Transverse colon (tissue), 4 donors: ENCODE measurements around the gene HTT. TPM values are rescaled to one million over a fixed set of nuclear protein-coding genes. Genes with fewer than 3 reads are reported as not detected.

Experiments used
- DNase-seq: peaks from one replicate; pipeline ENCODE4 v3.0.0-alpha.2; 2019
- H3K27ac ChIP-seq, 4 donors: fragments of 200-600 bp; sonication (generic); 2 replicates each; pipeline ENCODE4 v1.5.1; 2016 to 2018; ENCODE audit warnings: inconsistent platforms in 4 of 4
- H3K27me3 ChIP-seq: fragments of 200-600 bp; sonication (generic); 2 replicates; pipeline ENCODE4 v1.5.1; 2017; ENCODE audit warnings: inconsistent platforms
- H3K36me3 ChIP-seq, 4 donors: fragments of 200-600 bp; sonication (generic); 2 replicates each; pipeline ENCODE4 v1.5.1; 2017 to 2019; ENCODE audit warnings: inconsistent platforms in 4 of 4
- H3K4me1 ChIP-seq, 4 donors: fragments of 200-600 bp; sonication (generic); 2 replicates each; pipeline ENCODE4 v1.5.1; 2017 to 2020; ENCODE audit warnings: inconsistent platforms in 4 of 4
- H3K4me3 ChIP-seq, 4 donors: fragments of 200-600 bp; sonication (generic); 1 replicate in 1 of 4; 2 replicates in 3 of 4; pipeline versions ENCODE4 v1.5.1 to v1.6.1; 2017 to 2019; ENCODE audit warnings: inconsistent platforms in 4 of 4
- H3K9me3 ChIP-seq, 2 donors: fragments of 200-600 bp; sonication (generic); 2 replicates each; pipeline ENCODE4 v1.5.1; 2017 to 2019; ENCODE audit warnings: inconsistent platforms in 2 of 2
- CTCF ChIP-seq, 5 experiments: fragments of 200-600 bp in 3 of 5; fragments of 450-650 bp in 2 of 5; sonication (generic) in 3 of 5; IDR thresholded peaks; 1 replicate in 2 of 5; 2 replicates in 3 of 5; pipeline ENCODE4 v1.5.1; 2016 to 2017; ENCODE audit warnings: antibody characterized with exemption in 5 of 5, inconsistent platforms in 3 of 5, mild to moderate bottlenecking in 2 of 5, moderate library complexity in 1 of 5
- EP300 ChIP-seq: sonication (generic); formaldehyde crosslinking; IDR thresholded peaks from one replicate; pipeline ENCODE4 v1.6.1; 2017; ENCODE audit warnings: antibody characterized with exemption, low read depth
- POLR2A ChIP-seq: fragments of 450-650 bp; IDR thresholded peaks from one replicate; pipeline ENCODE4 v1.6.1; 2016; ENCODE audit warnings: antibody characterized with exemption, mild to moderate bottlenecking, moderate library complexity
- POLR2AphosphoS5 ChIP-seq, 3 donors: sonication (generic); formaldehyde crosslinking; IDR thresholded peaks; one replicate each; pipeline ENCODE4 v1.6.1; 2016; ENCODE audit warnings: antibody characterized with exemption in 3 of 3
- WGBS, 2 donors: methylation state at CpG; one replicate each; pipeline ENCODE4 v1.1.5; 2018; ENCODE audit warnings: low coverage in 1 of 2; 5-methylcytosine and 5-hydroxymethylcytosine counted together
- in situ Hi-C, 4 donors: fragments of 200-750 bp; cut with MboI; loops; one replicate each; pipeline versions ENCODE4 v1.15.0 to v1.15.1; 2017; ENCODE audit warnings: low sequenced_read_pairs in 3 of 4, low pct_ligation_motif_present in 1 of 4, low pct_unique_long_range_greater_than_20kb in 1 of 4
- intact Hi-C: fragments of 100-400 bp; cut with DNase I; formaldehyde crosslinking; loops from one replicate; pipeline ENCODE4 v1.15.1; 2023; ENCODE audit warnings: low total_unique reads
- total RNA-seq, 4 donors: library from RNA; depleted of rRNA; stranded (reverse); fragments of >200 nt; gene quantifications; one replicate each; pipeline ENCODE4 v1.1.0, GENCODE V29; 2016

The HTT gene
- total RNA-seq, 4 donors from 2014 or later = 40.0 to 111 (median 79.4) TPM

GRCh38 chr4:3213661-3214250 is 139.3 kb downstream of the HTT start:
- in situ Hi-C loops (loop anchor here in 1 of 4 donors (25.0 kb wide), 1 partner anchor 224 kb away; the partner anchor contains the start of gene HGFAC), intact Hi-C loops (no loop called here)
- 97% methylated on average over 15 of the region's 15 CpGs; no CpG with 5 or more reads in 1 of the 2 donors for WGBS, 2 donors
- DNase-seq = no peak
- TF ChIP-seq CTCF (IDR thresholded peaks at IDR 0.05) (no peak), POLR2AphosphoS5 (IDR thresholded peaks at IDR 0.05) (no peak), POLR2A (no peak), EP300 (no peak)
- H3K4me3 ChIP-seq = no peak overlapping the region
- no peaks in the 10 kb centered on the region for H3K4me1 ChIP-seq
- no peaks in the 10 kb centered on the region for H3K9me3 ChIP-seq
- H3K36me3 ChIP-seq = peaks cover 0 to 75% (median 35%) of the 10 kb centered on the region in 4 donors
- H3K27me3 ChIP-seq = no peaks in the 10 kb centered on the region
- H3K27ac ChIP-seq = no peak overlapping the region

DNA sequence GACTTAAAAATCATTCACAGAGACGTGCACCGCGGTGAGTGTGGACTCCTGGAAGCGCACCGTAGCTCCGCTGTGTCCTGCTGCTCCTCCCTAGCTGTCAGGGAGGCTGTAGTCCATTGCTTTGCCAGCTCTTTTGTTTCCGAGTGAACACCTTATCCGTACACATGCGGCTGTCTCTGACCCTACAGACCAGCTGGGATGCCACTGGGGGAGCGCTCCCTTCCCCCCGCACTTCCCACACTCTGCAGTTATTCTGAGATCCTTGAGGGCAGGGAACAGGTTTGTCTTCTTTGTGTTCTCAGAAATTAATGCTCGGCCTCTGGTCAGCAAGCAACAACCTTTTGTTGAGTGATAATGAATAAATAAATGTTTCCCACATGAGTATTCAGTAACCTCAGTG is 140.8 kb downstream of the HTT start:
- TF ChIP-seq EP300 (no peak), POLR2A (no peak), POLR2AphosphoS5 (IDR thresholded peaks at IDR 0.05) (no peak), CTCF (IDR thresholded peaks at IDR 0.05) (no peak)
- H3K4me1 ChIP-seq = no peaks in the 10 kb centered on the region

DNA sequence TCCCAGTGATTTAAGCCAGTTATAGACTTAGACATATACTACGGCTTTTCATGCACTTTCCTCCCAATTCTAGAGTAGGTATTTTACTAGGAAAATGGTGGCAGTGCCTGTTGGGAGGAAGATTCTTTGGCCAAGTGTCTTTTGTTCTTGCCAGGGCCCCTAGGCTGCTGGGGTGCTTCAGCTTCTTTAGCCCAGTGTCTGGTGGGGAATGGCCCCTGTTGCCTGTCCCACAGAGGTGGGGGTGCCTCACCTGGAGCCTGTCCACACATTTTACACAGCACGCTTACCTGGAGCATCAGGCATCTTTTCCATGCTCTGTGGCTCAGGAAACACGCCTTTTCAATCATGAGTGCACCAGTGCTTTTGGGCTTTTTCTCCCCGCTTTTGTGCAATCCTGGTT is 141.3 kb downstream of the HTT start:
- no peaks in the 10 kb centered on the region for H3K27me3 ChIP-seq
- intact Hi-C loops = no loop called here
- no peak for DNase-seq
- in situ Hi-C loops = loop anchor here in 1 of 4 donors (25.0 kb wide), 1 partner anchor 222 kb away; the partner anchor contains the start of gene HGFAC
- H3K4me1 ChIP-seq = no peaks in the 10 kb centered on the region
- no peak for TF ChIP-seq CTCF (IDR thresholded peaks at IDR 0.05)
- TF ChIP-seq POLR2AphosphoS5 (IDR thresholded peaks at IDR 0.05) = no peak
- no peak for TF ChIP-seq EP300
- no peak overlapping the region for H3K4me3 ChIP-seq
- peaks cover 0 to 74% (median 28%) of the 10 kb centered on the region in 4 donors for H3K36me3 ChIP-seq
- WGBS, 2 donors = 96 to 100% methylated on average over 3 to 4 of the region's 4 CpGs
- no peak overlapping the region for H3K27ac ChIP-seq
- H3K9me3 ChIP-seq = no peaks in the 10 kb centered on the region

More for the DNA sequence above, 140.8 kb downstream of the HTT start:
- in situ Hi-C loops (loop anchor here in 1 of 4 donors (25.0 kb wide), 1 partner anchor 222 kb away; the partner anchor contains the start of gene HGFAC), intact Hi-C loops (no loop called here)
- H3K27ac ChIP-seq = no peak overlapping the region
- no peaks in the 10 kb centered on the region for H3K9me3 ChIP-seq
- H3K4me3 ChIP-seq = no peak overlapping the region
- H3K27me3 ChIP-seq = no peaks in the 10 kb centered on the region
- peaks cover 0 to 73% (median 29%) of the 10 kb centered on the region in 4 donors for H3K36me3 ChIP-seq
- DNase-seq = no peak
- 94 to 96% methylated on average over 3 to 12 of the region's 12 CpGs for WGBS, 2 donors

GRCh38 chr4:3217266-3217665 is 142.8 kb downstream of the HTT start:
- in situ Hi-C loops = loop anchor here in 1 of 4 donors (25.0 kb wide), 1 partner anchor 220 kb away; the partner anchor contains the start of gene HGFAC
- 97 to 100% methylated on average over 1 to 2 of the region's 2 CpGs for WGBS, 2 donors

More at GRCh38 chr4:3217266-3217665, 142.8 kb downstream of the HTT start:
- Histone ChIP-seq H3K9me3 (no peaks in the 10 kb centered on the region), H3K36me3 (peaks cover 0 to 79% (median 28%) of the 10 kb centered on the region in 4 donors), H3K4me1 (no peaks in the 10 kb centered on the region), H3K4me3 (no peak overlapping the region), H3K27me3 (no peaks in the 10 kb centered on the region), H3K27ac (no peak overlapping the region)
- intact Hi-C loops = no loop called here
- TF ChIP-seq POLR2AphosphoS5 (IDR thresholded peaks at IDR 0.05) (no peak), EP300 (no peak), CTCF (IDR thresholded peaks at IDR 0.05) (no peak), POLR2A (no peak)
- DNase-seq = no peak
